NCI-H774 (cell line): ENCODE data around the gene C2orf69.
A peak's percentile ranks its signal among the peaks of the same experiment; 100 is the strongest.
"Not testable (repeated sequence)": the region's sequence is repeated elsewhere in the genome, so short reads cannot be mapped to it uniquely, and the experiment has no call there.

ENCODE experiments used
- DNase-seq: peaks from one replicate; lab custom pipeline; 2025; lab: John Stamatoyannopoulos, UW

C2orf69 gene, protein sequence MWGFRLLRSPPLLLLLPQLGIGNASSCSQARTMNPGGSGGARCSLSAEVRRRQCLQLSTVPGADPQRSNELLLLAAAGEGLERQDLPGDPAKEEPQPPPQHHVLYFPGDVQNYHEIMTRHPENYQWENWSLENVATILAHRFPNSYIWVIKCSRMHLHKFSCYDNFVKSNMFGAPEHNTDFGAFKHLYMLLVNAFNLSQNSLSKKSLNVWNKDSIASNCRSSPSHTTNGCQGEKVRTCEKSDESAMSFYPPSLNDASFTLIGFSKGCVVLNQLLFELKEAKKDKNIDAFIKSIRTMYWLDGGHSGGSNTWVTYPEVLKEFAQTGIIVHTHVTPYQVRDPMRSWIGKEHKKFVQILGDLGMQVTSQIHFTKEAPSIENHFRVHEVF

DNA sequence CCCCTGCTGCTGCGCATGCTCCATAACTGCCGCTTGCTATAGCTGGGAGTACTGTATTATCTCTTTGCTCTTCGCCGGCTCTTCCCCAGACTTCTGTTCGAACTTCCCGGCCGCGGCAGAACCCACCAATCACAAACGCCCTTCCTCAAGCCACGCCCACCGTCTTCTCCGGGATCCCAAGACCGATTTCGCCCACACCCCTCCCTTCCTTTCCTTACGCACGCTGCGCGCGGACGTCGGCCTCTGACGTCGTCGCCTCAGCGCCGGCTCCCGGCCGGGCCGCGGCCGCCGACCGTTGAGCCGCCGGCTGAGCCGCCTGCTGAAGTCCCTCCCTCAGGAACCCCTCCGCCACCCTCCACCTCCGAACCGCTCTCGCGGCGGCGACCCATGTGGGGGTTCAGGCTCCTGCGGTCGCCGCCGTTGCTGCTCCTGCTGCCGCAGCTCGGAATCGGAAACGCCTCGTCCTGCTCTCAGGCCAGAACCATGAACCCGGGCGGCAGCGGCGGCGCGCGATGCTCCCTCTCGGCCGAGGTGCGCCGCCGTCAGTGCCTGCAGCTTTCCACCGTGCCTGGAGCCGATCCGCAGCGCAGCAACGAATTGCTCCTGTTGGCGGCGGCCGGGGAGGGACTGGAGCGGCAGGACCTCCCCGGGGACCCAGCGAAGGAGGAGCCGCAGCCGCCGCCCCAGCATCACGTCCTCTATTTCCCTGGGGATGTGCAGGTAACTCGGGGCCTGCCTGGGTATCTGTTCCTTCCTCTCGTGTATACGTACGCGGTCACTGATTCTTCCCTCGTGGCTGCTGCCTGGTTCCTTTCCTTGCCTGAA lies at the start of gene C2orf69:
Gene C2orf69, plus strand, starts transcription at position 242 of the 825 bp plus-strand sequence. Its CDS starts 146 bp downstream, at position 388.
- DNase-seq, result peak; percentile 92

DNA sequence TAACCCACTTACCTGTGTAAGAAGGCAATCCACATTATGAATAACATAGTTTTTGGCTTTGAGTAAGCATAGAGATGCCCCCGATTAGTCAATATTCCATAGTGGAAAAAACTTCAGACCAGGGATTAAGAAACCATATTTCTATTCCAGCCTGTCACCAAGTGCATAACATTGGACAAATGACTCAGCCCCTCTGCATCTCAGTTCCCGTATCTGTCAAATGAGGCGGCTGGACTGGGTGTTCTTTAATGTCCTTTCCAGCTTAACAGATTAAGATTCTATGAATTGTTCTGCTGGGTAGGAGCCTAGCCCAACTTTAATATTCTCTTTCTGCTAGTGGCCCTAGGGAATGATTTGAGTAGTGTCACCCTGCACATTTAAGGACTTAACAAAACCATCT lies 48.3 kb upstream of the C2orf69 start:
- no peak for DNase-seq

DNA sequence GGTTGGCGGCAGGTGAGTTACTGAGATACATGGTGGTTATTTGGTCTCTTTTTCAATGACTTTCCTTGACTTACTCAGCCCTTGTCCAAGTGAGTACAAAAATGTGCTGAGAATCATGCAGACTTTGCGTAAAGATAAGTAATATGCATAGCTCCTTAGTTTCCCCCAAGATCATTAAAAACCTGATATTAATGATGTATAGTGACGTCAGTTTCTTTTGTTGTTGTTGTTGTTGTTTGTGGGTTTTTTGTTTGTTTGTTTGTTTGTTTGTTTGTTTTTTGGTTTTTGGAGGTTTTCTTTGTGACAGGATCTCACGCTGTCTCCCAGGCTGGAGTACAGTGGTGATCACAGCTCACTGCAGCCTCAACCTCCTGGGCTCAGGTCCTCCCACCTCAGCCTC lies 45.2 kb upstream of the C2orf69 start:
- DNase-seq, result no peak

DNA sequence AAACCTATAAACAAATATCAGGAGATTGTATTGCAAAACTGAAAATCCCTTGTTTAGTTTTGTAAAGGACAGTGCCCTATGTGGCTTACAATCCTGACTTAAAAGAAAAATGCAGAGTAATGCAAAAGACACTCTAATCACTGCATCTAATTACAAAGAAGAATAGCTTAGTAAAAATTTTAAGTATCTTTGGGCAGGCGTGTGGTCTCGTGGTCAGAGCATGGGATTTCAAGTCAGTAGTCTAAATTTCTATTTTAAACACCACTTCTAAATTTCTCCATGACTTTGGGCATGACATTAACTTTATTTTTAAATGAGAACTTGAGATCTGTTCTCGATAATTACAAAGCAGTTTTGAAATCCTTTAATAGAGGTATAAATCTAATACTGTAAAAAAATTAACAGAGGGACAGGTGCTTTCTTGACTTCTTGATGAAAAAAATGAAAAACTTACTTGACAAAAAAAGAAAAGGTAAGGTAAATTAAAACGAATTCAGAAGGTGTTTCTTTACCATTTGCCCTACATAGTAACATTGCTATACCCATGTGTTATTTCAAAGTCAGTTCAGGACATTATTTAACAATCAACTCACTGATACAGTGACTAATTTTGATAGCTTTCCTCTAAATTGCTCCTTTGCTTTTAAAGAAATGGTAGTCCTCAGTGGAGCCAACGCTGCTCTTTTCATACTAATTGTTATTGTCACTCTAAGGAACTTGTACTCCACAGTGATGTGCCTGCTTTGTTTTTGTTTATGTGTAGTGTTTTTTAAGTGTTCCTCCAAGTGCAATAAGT lies 42.5 kb upstream of the C2orf69 start:
- DNase-seq, result no peak

DNA sequence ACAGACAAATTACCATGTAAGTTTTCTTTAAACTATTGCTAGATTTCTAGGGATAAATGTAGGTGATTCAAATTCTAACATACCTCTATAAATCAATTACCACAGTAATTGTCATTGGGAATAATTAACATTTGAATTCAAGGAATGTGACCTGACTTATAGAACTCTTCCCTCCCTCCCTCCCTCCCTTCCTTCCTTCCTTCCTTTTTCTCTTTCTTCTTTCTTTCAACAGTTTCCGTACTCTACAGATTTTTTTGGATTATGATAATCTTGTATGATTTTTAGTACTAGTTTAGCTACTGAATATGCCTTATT lies 41.9 kb upstream of the C2orf69 start:
- no peak for DNase-seq

DNA sequence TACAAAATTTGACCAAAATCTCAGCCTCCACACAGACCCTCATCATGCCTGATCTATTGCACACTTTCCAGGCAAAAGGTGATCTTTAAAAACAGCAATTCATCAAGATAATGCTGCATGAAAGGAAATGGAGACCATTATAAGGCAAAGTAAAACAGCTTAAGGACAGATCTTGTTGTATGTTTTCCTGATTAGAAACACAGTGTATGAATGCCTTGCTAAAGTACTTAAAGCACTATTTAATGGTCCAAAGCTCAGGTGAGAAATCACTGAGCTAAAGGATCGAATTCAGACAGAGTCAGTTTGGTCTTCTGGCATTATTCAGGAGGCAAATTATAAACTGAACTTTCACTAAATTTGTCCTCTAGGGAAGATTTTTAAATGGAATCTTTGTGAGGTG lies 41.4 kb upstream of the C2orf69 start:
- no peak for DNase-seq

DNA sequence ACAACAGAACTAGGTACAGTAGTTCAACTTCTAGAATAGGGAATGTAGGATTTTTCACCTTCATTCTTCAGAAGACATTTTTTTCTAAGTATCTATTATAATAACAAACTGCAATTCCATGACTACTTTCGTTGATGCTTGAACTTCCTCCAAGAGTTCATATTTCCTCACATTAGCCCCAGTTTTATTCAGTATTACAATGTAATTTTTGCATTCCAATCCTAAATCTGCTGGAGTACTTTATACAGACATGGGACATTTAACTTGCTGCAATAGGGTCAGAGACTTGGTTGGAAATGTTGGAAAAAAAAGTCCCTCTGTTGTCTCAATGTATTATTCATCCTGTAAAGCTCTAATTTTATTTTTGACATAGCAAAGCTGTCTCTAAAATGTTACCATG lies 40.5 kb upstream of the C2orf69 start:
- DNase-seq, result no peak

DNA sequence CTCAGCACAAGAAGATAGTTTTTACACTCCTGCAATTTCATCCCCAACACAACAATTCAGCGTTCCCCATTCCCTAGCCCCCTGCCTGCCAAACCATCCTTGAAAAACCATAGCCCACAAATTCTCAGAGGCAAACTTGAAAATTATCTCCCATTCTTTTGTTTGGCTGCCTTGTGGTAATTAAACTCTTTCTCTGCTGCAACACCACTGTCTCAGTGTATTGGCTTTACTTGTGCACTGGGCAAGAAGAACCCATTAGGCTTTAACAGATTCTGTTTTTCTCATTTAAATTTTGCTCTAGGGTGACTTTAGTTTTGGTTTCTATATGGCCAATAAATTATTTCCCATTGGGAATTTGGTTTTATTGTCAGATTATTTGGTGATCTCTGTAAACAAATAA lies 36.9 kb upstream of the C2orf69 start:
- DNase-seq, result no peak

DNA sequence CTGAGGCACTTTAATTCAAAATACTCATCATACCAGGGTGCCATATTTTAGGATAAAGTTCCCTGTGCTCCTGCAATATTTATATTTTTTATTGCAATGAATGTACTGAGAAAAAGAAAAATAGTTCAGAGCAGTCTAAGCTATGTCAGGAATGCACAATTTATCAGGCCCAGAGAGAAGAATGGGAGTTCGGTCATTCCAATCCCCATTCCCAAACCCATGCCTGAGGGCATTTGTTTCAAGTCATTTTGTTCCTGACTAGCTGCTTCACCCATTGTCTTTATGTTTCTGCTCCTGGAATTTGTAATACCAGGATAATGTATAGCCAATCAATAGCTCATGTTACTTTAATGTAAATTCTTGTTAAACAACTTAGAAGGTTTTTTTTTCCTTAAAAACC lies 35.7 kb upstream of the C2orf69 start:
- DNase-seq, result no peak

DNA sequence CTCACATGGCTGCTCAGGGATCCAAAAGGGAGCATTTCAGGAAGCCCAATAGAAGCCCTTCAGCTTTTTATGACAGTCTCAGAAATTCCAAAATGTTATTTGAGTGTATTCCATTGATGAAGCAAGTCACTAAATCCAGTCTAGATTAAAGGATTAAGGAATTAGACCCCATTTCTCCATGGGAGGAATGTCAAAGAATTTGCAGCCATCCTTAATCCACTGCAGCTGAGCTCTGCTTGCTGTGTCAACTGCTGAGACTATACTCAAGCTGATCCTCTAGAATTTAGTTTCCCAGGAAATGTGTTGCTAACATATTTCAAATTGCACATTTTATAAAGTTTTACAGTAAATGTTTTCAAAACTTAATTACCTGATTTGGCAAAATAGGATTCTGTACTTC lies 28.4 kb upstream of the C2orf69 start:
- DNase-seq, result no peak

DNA sequence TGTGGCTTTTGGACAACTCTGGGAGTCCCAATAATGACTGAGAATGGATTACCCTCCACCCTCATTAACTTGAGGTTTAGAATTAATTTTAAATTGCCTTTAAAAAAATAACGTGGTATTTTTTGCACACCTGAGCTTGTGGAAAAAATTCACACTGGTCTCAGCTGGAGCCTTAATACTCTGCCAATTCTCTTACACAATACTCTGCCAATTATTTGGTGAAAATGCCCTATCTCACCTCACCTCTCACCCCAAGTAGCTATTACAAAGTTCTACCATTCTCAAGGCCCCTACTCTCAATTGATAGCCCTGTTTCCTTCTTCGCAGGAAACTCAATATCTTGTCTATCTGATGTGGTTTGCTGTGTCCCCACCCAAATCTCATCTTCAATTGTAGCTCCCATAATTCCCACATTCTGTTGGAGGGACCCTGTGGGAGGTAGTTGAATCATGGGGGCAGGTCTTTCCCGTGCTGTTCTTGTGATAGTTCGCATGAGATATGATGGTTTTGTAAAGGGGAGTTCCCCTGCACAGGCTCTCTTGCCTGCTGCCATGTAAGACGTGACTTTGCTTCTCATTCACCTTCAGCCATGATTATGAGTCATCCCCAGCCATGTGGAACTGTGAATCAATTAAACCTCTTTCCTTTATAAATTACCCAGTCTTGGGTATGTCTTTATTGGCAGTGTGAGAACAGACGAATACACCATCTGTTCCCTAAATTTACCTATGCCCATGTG lies 27.4 kb upstream of the C2orf69 start:
- DNase-seq, result no peak

DNA sequence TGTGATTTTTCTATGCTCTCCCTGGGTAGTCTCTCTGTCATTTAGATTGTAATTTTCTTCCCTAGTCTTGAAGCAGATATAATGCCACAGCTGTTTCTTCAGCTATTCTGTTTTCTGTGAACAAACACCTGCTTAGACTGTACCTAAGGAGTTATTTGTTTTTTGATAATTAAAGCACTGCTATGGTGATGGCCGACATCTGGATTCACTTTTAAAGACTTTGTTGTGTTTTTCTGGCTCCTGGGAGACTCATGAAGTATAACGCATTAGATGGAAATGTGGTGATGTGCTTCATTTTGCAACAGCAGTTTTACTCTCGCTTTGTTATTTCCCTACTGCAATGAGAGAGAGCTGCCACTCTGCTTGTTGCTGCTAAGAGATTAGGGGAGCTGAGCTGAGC lies 15.7 kb upstream of the C2orf69 start:
- no peak for DNase-seq

DNA sequence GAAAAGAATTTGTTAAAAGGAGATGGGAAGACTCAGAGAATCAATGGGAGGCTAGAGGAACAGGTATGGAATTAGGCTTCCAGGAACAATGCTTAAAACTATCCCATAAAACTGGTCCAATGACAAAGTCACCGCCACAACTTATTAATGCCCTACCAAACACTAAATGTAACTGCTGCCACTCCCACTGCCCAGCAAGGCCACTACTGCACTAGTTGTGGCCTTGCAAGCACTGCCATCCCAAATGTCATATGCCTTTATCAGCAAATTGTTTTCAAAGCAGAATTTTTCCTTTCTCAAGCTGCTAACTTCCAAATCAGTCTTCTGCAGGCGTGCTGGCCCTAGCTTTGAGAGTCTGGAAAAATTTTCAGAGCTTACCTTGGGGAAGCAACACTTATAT lies 14.5 kb upstream of the C2orf69 start:
- DNase-seq, result no peak

DNA sequence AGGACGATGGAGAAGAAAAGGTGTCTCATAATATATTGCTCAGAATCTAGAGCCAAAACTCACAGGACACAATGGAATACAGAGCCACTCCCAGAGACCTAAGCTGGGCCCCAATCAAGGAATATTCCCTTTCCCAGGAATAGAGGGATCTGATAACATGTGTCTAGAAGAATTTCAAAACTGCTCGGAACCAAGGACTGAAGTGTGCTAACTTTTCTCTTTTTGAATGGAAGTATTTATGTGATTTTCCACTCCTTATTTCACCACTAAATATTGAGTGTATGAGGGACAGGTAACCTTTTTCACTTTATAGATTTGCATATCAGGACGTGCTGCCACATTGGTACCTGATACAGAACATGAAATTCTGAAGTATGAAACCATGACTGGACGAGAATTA lies 9.2 kb upstream of the C2orf69 start:
- DNase-seq, result no peak

DNA sequence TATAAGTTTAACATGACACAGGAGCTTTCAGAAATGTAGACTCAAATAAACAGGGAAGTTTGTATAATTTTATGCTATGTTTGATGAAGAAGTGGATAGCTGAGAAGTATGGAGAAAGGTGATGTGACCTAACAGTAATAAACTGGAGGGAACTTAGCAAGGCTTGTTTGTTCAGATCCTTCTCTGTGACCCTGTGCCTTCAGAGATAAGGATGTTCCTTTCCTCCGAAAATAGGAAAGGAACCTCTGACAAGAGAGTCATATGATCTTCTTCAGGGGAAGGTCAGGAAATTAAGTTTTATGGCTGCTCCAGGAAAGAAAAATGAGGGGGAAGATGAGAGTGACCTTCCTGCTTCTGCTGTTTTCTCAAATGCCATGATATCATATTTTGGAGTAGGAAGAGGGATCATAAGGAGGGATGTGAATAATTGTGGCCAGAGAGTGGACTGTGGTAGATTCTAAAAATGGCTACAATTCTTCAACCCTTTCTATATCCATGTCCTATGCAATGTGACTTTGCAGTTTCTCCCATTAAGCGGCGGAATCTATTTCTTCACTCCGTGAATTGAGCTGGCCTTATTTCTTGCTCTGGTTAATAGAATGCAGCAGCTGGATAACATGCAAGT lies 8.5 kb upstream of the C2orf69 start:
- no peak for DNase-seq

DNA sequence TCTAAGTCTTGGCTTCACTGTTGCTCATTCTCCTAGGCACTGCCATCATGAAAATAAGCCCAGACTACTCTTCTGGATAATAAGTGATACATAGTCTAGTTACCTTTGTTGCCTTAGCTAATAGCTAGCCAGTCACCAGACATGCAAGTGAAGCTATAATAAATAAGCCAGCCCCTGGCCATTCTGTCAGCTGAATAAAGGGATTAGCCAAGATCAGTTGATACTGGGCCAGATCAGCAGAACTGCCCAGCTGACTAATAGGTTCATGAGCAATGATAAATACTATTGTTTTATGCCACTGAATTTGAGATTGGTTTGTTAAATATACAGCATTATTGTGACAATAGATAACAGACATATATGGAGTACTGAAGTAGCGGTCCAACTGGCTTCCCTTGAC lies 8.0 kb upstream of the C2orf69 start:
- no peak for DNase-seq

DNA sequence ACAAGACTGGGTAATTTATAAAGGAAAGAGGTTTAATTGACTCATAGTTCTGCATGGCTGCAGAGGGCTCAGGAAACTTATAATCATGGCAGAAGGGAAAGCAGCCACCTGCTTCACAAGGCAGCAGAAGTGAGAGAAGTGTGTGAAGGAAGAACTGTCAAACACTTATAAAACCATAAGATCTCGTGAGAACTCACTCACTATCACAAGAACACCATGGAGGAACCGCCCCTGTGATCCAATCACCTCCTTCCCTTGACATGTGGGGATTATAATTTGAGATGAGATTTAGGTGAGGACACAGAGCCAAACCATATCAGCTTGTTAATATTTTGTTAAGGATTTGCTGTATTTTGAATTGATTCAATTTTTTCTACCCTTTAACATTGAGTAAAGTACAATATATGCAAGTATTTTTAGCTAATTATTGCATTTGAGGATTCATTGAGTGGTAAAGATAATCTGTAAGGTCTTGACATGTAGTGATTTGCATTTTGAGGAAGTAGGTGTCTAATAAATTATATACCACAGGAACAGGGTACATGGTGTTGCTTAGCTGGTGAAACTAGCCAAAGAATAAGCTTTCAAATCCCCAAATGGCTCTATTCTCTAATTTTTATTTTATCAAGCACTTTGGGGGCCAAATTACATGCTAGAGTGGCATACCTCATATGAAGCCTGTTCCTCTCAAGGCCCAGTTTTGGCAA lies 3.9 kb upstream of the C2orf69 start:
- no peak for DNase-seq

DNA sequence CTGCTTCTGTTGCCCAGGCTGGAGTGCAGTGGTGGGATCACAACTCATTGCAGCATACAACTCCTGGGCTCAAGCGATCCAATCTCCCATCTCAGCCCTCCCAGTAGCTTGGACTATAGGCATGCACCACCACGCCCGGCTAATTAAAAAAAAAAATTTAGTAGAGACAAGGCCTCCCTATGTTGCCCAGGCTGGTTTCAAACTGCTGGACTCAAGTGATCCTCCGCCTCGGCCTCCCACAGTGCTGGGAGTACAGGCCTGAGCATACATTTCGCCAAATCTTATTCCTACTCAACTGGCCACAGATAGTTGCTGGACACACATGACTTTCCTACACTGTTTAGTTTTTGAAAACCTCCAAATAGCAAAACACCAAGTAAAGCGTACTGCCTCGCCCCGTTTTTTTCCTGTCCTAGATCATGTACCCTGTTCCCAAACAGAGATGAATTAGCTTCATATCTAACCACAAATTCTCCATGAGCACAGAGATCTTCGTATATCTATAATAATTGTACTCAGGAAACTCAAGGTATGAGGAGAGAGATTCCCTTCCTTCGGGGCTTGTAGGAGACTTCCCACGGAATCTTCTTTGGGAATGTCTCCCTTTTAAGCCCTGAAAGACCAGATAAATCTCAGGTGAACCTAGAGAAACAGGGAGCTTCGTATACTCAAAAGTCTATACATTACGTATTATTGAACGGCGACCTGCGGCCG lies 598 bp upstream of the C2orf69 start:
- no peak for DNase-seq

DNA sequence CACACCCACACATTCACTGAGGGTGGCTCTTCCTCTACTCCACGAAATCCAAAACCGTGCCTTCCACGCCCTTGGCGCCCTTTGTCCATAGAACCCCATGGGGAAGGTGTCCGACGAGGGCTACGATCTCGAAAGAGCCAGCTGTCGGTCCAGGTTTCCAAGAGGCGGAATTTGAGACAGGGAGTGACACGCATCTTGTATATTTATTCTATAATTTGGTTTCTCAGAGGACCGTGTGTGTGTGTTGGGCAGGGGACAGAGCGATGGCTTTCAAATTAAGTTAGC lies 726 bp downstream of the C2orf69 start:
- DNase-seq, result no peak

DNA sequence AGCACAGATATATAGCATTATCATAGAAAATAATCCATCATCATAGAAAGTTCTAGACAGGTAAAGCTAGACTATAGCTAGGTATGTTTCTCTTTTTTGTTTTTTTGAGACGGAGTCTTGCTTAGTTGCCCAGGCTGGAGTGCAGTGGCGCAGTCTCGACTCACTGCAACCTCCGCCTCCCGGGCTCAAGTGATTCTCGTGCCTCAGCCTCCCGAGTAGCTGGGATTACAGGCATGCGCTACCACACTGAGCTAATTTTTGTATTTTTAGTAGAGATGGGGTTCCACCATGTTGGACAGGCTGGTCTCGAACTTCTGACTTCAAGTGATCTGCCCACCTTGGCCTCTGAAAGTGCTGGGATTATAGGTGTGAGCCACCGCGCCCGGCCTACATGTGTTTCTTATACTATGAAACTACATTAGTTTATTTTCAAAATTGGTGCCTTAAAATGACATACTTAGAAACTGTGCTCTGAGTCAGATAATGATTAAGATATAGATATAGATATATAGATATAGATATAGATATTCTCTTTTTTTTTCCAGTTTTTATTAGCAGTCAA lies 1.5 kb downstream of the C2orf69 start:
- DNase-seq, result not testable (repeated sequence)
